ENCODE measurements around the gene MIDN. TPM values are rescaled to one million over a fixed set of nuclear protein-coding genes. Genes with fewer than 3 reads are reported as not detected.

MIDN gene
- total and polyA plus RNA-seq, 10 of the 15 experiments (the other 5 are each of a cell fraction or from before 2014, with no cell fraction given): 0.38 to 51.5 (median 7.2) TPM

DNA sequence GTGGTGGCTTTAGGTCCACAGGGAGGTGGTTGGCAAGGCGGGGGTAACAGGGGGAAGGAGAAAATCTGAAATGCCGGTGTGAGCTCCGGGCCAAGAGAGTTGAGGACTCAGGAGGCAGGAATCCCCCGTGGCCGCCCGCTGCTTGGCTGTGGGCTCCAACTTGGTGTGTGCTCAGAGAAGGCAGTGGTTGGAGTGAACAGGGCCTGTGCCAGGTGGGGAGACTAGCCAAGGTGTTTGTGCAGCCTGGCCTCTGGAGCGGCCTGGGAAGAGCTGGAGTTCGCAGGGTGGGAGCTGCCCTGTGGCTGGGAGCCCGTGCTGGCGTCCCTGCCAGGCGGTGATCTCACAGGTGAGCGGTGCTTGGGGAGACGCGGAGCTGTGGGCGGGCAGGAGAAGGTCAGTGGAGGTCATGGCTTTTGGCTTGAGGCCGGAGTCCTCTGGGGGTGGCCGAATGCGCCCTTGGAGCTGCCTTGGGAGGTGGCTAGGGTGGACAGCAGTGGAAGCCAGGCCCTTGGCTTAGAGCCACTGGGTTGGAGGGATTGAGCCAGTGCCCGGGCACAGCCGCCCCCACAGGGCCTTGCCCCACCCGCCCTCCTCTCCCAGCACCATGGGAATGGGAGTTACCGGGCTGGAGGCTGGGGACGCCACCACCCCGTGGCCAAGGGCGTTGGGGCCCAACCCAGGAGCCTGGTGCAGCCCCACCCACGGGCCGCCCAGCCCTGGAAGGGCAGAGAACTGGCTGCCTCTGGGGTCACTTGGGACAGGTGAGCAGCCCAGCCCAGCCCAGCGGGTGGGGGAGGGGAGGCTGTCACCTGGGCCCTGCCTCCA is 13.6 kb downstream of the MIDN start (continued):
- TF ChIP-seq, protein P1, sequence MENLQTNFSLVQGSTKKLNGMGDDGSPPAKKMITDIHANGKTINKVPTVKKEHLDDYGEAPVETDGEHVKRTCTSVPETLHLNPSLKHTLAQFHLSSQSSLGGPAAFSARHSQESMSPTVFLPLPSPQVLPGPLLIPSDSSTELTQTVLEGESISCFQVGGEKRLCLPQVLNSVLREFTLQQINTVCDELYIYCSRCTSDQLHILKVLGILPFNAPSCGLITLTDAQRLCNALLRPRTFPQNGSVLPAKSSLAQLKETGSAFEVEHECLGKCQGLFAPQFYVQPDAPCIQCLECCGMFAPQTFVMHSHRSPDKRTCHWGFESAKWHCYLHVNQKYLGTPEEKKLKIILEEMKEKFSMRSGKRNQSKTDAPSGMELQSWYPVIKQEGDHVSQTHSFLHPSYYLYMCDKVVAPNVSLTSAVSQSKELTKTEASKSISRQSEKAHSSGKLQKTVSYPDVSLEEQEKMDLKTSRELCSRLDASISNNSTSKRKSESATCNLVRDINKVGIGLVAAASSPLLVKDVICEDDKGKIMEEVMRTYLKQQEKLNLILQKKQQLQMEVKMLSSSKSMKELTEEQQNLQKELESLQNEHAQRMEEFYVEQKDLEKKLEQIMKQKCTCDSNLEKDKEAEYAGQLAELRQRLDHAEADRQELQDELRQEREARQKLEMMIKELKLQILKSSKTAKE (IDR thresholded peaks at IDR 0.05; ENCODE audit: low read depth, poor library complexity, severe bottlenecking): no peak
- TF ChIP-seq, protein P2, sequence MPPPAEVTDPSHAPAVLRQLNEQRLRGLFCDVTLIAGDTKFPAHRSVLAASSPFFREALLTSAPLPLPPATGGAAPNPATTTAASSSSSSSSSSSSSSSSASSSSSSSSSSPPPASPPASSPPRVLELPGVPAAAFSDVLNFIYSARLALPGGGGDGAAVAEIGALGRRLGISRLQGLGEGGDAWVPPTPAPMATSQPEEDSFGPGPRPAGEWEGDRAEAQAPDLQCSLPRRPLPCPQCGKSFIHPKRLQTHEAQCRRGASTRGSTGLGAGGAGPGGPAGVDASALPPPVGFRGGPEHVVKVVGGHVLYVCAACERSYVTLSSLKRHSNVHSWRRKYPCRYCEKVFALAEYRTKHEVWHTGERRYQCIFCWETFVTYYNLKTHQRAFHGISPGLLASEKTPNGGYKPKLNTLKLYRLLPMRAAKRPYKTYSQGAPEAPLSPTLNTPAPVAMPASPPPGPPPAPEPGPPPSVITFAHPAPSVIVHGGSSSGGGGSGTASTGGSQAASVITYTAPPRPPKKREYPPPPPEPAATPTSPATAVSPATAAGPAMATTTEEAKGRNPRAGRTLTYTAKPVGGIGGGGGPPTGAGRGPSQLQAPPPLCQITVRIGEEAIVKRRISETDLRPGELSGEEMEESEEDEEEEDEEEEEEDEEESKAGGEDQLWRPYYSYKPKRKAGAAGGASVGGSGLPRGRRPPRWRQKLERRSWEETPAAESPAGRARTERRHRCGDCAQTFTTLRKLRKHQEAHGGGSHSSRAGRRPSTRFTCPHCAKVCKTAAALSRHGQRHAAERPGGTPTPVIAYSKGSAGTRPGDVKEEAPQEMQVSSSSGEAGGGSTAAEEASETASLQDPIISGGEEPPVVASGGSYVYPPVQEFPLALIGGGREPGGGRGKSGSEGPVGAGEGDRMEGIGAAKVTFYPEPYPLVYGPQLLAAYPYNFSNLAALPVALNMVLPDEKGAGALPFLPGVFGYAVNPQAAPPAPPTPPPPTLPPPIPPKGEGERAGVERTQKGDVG (CRISPR knock-in tag; IDR thresholded peaks at IDR 0.05): no peak
- peak; percentile 42 for TF ChIP-seq IKZF1 (conservative IDR thresholded peaks at IDR 0.05)
- TF ChIP-seq ATF7 (IDR thresholded peaks at IDR 0.05; ENCODE audit: low read depth): 0 out of 2 replicates have a peak, but pooled peaks have one; percentile 1
- TF ChIP-seq HDGF (IDR thresholded peaks at IDR 0.05): no peak
- TF ChIP-seq, protein P3, sequence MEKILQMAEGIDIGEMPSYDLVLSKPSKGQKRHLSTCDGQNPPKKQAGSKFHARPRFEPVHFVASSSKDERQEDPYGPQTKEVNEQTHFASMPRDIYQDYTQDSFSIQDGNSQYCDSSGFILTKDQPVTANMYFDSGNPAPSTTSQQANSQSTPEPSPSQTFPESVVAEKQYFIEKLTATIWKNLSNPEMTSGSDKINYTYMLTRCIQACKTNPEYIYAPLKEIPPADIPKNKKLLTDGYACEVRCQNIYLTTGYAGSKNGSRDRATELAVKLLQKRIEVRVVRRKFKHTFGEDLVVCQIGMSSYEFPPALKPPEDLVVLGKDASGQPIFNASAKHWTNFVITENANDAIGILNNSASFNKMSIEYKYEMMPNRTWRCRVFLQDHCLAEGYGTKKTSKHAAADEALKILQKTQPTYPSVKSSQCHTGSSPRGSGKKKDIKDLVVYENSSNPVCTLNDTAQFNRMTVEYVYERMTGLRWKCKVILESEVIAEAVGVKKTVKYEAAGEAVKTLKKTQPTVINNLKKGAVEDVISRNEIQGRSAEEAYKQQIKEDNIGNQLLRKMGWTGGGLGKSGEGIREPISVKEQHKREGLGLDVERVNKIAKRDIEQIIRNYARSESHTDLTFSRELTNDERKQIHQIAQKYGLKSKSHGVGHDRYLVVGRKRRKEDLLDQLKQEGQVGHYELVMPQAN (conservative IDR thresholded peaks at IDR 0.05): 0 out of 2 replicates have a peak, but pooled peaks have one; percentile 40
- TF ChIP-seq SPI1 (IDR thresholded peaks at IDR 0.05; ENCODE audit: borderline replicate concordance, insufficient read depth, low read depth, low read length): no peak
- TF ChIP-seq ZNF24 (IDR thresholded peaks at IDR 0.05): no peak
- no peak; the same call in 1 of the 2 replicates for TF ChIP-seq NBN (IDR thresholded peaks at IDR 0.05)
- TF ChIP-seq POLR2A (IDR thresholded peaks at IDR 0.05; ENCODE audit: low read depth, low read length): peak; percentile 54
- peak; percentile 65; the same call in 1 of the 2 replicates for TF ChIP-seq POLR2AphosphoS2 (IDR thresholded peaks at IDR 0.05; ENCODE audit: low read depth, low read length)
- TF ChIP-seq POLR2AphosphoS5 (IDR thresholded peaks at IDR 0.05; ENCODE audit: low read length): no peak; the same call in 1 of the 2 replicates
- TF ChIP-seq, protein P4, sequence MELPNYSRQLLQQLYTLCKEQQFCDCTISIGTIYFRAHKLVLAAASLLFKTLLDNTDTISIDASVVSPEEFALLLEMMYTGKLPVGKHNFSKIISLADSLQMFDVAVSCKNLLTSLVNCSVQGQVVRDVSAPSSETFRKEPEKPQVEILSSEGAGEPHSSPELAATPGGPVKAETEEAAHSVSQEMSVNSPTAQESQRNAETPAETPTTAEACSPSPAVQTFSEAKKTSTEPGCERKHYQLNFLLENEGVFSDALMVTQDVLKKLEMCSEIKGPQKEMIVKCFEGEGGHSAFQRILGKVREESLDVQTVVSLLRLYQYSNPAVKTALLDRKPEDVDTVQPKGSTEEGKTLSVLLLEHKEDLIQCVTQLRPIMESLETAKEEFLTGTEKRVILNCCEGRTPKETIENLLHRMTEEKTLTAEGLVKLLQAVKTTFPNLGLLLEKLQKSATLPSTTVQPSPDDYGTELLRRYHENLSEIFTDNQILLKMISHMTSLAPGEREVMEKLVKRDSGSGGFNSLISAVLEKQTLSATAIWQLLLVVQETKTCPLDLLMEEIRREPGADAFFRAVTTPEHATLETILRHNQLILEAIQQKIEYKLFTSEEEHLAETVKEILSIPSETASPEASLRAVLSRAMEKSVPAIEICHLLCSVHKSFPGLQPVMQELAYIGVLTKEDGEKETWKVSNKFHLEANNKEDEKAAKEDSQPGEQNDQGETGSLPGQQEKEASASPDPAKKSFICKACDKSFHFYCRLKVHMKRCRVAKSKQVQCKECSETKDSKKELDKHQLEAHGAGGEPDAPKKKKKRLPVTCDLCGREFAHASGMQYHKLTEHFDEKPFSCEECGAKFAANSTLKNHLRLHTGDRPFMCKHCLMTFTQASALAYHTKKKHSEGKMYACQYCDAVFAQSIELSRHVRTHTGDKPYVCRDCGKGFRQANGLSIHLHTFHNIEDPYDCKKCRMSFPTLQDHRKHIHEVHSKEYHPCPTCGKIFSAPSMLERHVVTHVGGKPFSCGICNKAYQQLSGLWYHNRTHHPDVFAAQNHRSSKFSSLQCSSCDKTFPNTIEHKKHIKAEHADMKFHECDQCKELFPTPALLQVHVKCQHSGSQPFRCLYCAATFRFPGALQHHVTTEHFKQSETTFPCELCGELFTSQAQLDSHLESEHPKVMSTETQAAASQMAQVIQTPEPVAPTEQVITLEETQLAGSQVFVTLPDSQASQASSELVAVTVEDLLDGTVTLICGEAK (IDR thresholded peaks at IDR 0.05; ENCODE audit: borderline replicate concordance): no peak
- TF ChIP-seq SIN3A (IDR thresholded peaks at IDR 0.05; ENCODE audit: low read depth, low read length): no peak
- TF ChIP-seq NFIC (IDR thresholded peaks at IDR 0.05; ENCODE audit: low read depth, low read length): no peak
- no peak for TF ChIP-seq HCFC1 (IDR thresholded peaks at IDR 0.05; ENCODE audit: low read length)
- no peak for TF ChIP-seq SREBF1 (IDR thresholded peaks at IDR 0.05; ENCODE audit: low read length)
- TF ChIP-seq SMARCA5 (IDR thresholded peaks at IDR 0.05): peak; percentile 9; the same call in 1 of the 2 replicates

Measured in GM12878 (cell line).